ENCODE data around the gene ANKS1A. TPM values are rescaled to one million over a fixed set of nuclear protein-coding genes. Genes with fewer than 3 reads are reported as not detected.
A peak's percentile ranks its signal among the peaks of the same experiment; 100 is the strongest.
"Not testable (repeated sequence)": the region's sequence is repeated elsewhere in the genome, so short reads cannot be mapped to it uniquely, and the experiment has no call there.

Gene ANKS1A
- 10 to 100 TPM; 16.0 to 45.0 (median 28.9) TPM for total RNA-seq
- 10 to 100 TPM; 19.2 to 20.5 TPM for polyA plus RNA-seq
- long read RNA-seq, donor 1, partial matches to known transcripts: 12 of 39 reads
- long read RNA-seq, donor 1, other reads (novel, unspliced or antisense): 27 of 39 reads
- long read RNA-seq, donor 2, partial matches to known transcripts: 44 of 44 reads
- long read RNA-seq, donor 2, other reads (novel, unspliced or antisense): 0 of 44 reads
- long read RNA-seq, donor 3, full-length matches to known transcripts: 23 of 101 reads
- long read RNA-seq, donor 3, partial matches to known transcripts: 48 of 101 reads
- long read RNA-seq, donor 3, other reads (novel, unspliced or antisense): 30 of 101 reads

- Histone ChIP-seq H3K9me3 (no peaks in the 10 kb centered on the region), H3K27ac (peak within 1 kb of the TSS; percentile 75 to 79), H3K27me3 (no peaks in the 10 kb centered on the region), H3K4me1 (ENCODE audit: insufficient read depth) (peaks cover 5% of the 10 kb centered on the region), H3K4me3 (peak within 1 kb of the TSS; percentile 88), H3K36me3 (no peaks in the 10 kb centered on the region)
- DNase-seq: peak; percentile 88 to 92 (median 90)
- TF ChIP-seq CTCF (IDR thresholded peaks at IDR 0.05) (no peak), POLR2A (IDR thresholded peaks at IDR 0.05) (peak; percentile 87)
- WGBS, 3 donors: 0 to 1% (median 1%) methylated on average over 48 to 60 of the region's 60 CpGs
- intact Hi-C loops (cut with DNase I): loop anchor here in 2 of 4 donors (5.0 to 10.0 kb wide), 2 partner anchors 96 to 132 kb away; partner anchors contain the start of gene SNRPC (in 1 of the 2)
Measured at GRCh38 chr6:34888874-34889555, at the start of gene ANKS1A. ANKS1A (plus strand) TSS chr6:34889255; CDS start chr6:34889403, 148 bp downstream.

GRCh38 chr6:34839666-34840352 is 49.2 kb upstream of the ANKS1A start:
- 90 to 91% (median 91%) methylated on average over 15 of the region's 15 CpGs for WGBS, 3 donors
- H3K27me3 ChIP-seq: no peaks in the 10 kb centered on the region
- TF ChIP-seq EP300 (IDR thresholded peaks at IDR 0.05): no peak
- no peak for TF ChIP-seq POLR2A (IDR thresholded peaks at IDR 0.05)
- no peak for TF ChIP-seq CTCF (IDR thresholded peaks at IDR 0.05)
- intact Hi-C loops (cut with DNase I): no loop called here
- H3K9me3 ChIP-seq: no peaks in the 10 kb centered on the region
- no peak overlapping the region for H3K27ac ChIP-seq
- H3K4me3 ChIP-seq: no peak overlapping the region
- no peak for DNase-seq
- H3K4me1 ChIP-seq (ENCODE audit: insufficient read depth): no peaks in the 10 kb centered on the region
- H3K36me3 ChIP-seq: no peaks in the 10 kb centered on the region

- H3K36me3 ChIP-seq; H3K27ac ChIP-seq; H3K4me1 ChIP-seq (ENCODE audit: insufficient read depth); H3K27me3 ChIP-seq; DNase-seq; H3K4me3 ChIP-seq; H3K9me3 ChIP-seq; intact Hi-C loops (cut with DNase I): not testable (repeated sequence)
- WGBS, 3 donors: 90 to 96% (median 96%) methylated on average over 6 of the region's 6 CpGs
Measured at GRCh38 chr6:34849066-34849465, 40.0 kb upstream of the ANKS1A start.

- H3K27me3 ChIP-seq: no peaks in the 10 kb centered on the region
- 95 to 100% methylated on average over 1 of the region's 1 CpG; no CpG with 5 or more reads in 1 of the 3 donors for WGBS, 3 donors
- TF ChIP-seq EP300 (IDR thresholded peaks at IDR 0.05) (no peak), CTCF (IDR thresholded peaks at IDR 0.05) (no peak), POLR2A (IDR thresholded peaks at IDR 0.05) (no peak)
- no peak for DNase-seq
- intact Hi-C loops (cut with DNase I): no loop called here
- H3K4me1 ChIP-seq (ENCODE audit: insufficient read depth): no peaks in the 10 kb centered on the region
- no peaks in the 10 kb centered on the region for H3K36me3 ChIP-seq
- no peak overlapping the region for H3K4me3 ChIP-seq
- no peak overlapping the region for H3K27ac ChIP-seq
- H3K9me3 ChIP-seq: no peaks in the 10 kb centered on the region
Measured at GRCh38 chr6:34851361-34851760, 37.7 kb upstream of the ANKS1A start.

Measured in ovary (tissue), 10 donors.